Vagina (tissue), 2 donors: Measurements from ENCODE around the gene PCDH17. TPM values are rescaled to one million over a fixed set of nuclear protein-coding genes. Genes with fewer than 3 reads are reported as not detected.

Experiments used
- DNase-seq, 2 donors: peaks; one replicate each; pipeline ENCODE4 v3.0.0-alpha.2; 2017; ENCODE audit errors: extremely low spot score in 2 of 2
- H3K27ac ChIP-seq: fragments of 200-600 bp; sonication (generic); one replicate; pipeline ENCODE4 v1.5.1; 2019
- H3K27me3 ChIP-seq: fragments of 200-600 bp; sonication (generic); one replicate; pipeline ENCODE4 v1.5.1; 2019
- H3K36me3 ChIP-seq, 2 donors: fragments of 200-600 bp; sonication (generic); one replicate each; pipeline ENCODE4 v1.5.1; 2017 to 2019
- H3K4me1 ChIP-seq: fragments of 200-600 bp; sonication (generic); one replicate; pipeline ENCODE4 v1.5.1; 2019
- H3K4me3 ChIP-seq, 2 donors: fragments of 200-600 bp; sonication (generic); 1 replicate in 1 of 2; 2 replicates in 1 of 2; pipeline ENCODE4 v1.5.1; 2016 to 2019
- H3K9me3 ChIP-seq: fragments of 200-600 bp; sonication (generic); one replicate; pipeline ENCODE4 v1.5.1; 2019
- POLR2A ChIP-seq, 2 donors: fragments of 450-650 bp; IDR thresholded peaks; one replicate each; pipeline ENCODE4 v1.6.1; 2017; ENCODE audit warnings: antibody characterized with exemption in 2 of 2, mild to moderate bottlenecking in 2 of 2, moderate library complexity in 2 of 2
- POLR2AphosphoS5 ChIP-seq, 2 donors: sonication (generic); formaldehyde crosslinking; IDR thresholded peaks; one replicate each; pipeline ENCODE4 v1.9.0; 2017; ENCODE audit warnings: antibody characterized with exemption in 2 of 2, mild to moderate bottlenecking in 2 of 2, low read depth in 1 of 2; ENCODE audit not compliant: insufficient read depth in 1 of 2
- intact Hi-C: fragments of 100-400 bp; cut with DNase I; formaldehyde crosslinking; loops from one replicate; pipeline ENCODE4 v1.15.1; 2023
- total RNA-seq: library from RNA; depleted of rRNA; stranded (reverse); fragments of >200 nt; gene quantifications from one replicate; pipeline ENCODE4 v1.2.3, GENCODE V29; 2016
- TF ChIP-seq, protein P1 (sequence below), 3 experiments: fragments of 450-650 bp in 2 of 3; fragments of 200-600 bp in 1 of 3; sonication (generic) in 1 of 3; IDR thresholded peaks; one replicate each; pipeline ENCODE4 v1.5.1; 2017 to 2019; ENCODE audit warnings: antibody characterized with exemption in 3 of 3, mild to moderate bottlenecking in 2 of 3, moderate library complexity in 2 of 3

Gene PCDH17
- total RNA-seq, 1 donor from 2014 or later: 10.1 TPM

DNA sequence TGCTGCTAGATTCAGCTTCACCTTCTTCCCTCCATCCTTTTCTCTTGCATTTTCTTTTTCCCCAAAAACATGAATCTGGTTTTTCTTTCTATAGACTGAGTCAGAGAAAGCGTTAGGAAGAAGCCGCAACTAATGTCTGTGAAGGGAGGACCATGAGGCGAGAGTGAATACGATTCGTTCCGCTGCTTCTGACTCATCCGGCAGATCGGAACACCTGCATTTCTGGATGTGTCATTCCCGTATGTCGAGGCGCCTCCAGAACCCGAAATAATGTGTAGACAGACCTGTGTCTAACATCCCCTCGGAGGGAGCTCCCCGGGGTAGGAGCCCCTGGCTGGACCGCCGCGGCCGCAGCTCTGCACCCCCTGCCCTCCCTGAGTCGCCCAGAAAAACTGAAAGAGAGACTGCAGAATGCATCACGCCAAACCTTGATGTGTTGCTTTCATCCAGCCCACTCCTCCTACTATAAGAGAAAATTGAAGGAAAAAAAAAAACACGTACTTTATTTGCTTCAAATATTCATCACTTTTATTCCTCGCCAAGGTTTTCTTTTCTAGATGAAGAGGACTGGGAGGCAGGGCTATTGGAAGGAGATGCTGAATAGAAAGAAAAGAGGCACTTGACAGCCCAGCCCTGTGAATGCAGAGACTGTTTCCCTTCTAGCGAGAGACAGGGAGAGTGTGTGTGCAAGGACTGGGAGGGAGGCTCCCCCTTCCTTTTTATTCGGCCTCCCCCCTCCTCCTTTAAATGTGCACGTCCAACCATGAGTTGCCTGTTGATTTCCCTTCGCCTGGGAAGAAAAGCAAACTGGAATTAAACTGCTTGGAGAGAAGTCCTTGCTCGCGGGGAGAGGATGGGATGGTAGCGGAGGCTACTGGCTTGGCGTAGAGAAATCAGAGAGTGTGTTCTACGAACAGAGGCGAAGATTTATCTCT is 616 bp upstream of the PCDH17 start:
- DNase-seq: no peak
- no peak for TF ChIP-seq POLR2AphosphoS5 (IDR thresholded peaks at IDR 0.05; ENCODE audit: insufficient read depth in 1 of 2, low read depth in 1 of 2)
- TF ChIP-seq POLR2A (IDR thresholded peaks at IDR 0.05): no peak
- TF ChIP-seq, protein P1, sequence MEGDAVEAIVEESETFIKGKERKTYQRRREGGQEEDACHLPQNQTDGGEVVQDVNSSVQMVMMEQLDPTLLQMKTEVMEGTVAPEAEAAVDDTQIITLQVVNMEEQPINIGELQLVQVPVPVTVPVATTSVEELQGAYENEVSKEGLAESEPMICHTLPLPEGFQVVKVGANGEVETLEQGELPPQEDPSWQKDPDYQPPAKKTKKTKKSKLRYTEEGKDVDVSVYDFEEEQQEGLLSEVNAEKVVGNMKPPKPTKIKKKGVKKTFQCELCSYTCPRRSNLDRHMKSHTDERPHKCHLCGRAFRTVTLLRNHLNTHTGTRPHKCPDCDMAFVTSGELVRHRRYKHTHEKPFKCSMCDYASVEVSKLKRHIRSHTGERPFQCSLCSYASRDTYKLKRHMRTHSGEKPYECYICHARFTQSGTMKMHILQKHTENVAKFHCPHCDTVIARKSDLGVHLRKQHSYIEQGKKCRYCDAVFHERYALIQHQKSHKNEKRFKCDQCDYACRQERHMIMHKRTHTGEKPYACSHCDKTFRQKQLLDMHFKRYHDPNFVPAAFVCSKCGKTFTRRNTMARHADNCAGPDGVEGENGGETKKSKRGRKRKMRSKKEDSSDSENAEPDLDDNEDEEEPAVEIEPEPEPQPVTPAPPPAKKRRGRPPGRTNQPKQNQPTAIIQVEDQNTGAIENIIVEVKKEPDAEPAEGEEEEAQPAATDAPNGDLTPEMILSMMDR (IDR thresholded peaks at IDR 0.05): no peak
- H3K36me3 ChIP-seq: no peaks in the 10 kb centered on the region
- peak overlapping the region; percentile 11 for H3K27ac ChIP-seq
- H3K9me3 ChIP-seq: no peaks in the 10 kb centered on the region
- peaks cover 39% of the 10 kb centered on the region for H3K4me1 ChIP-seq
- peak overlapping the region; percentile 46 to 57 for H3K4me3 ChIP-seq
- intact Hi-C loops: no loop called here
- H3K27me3 ChIP-seq: peaks cover 10% of the 10 kb centered on the region

DNA sequence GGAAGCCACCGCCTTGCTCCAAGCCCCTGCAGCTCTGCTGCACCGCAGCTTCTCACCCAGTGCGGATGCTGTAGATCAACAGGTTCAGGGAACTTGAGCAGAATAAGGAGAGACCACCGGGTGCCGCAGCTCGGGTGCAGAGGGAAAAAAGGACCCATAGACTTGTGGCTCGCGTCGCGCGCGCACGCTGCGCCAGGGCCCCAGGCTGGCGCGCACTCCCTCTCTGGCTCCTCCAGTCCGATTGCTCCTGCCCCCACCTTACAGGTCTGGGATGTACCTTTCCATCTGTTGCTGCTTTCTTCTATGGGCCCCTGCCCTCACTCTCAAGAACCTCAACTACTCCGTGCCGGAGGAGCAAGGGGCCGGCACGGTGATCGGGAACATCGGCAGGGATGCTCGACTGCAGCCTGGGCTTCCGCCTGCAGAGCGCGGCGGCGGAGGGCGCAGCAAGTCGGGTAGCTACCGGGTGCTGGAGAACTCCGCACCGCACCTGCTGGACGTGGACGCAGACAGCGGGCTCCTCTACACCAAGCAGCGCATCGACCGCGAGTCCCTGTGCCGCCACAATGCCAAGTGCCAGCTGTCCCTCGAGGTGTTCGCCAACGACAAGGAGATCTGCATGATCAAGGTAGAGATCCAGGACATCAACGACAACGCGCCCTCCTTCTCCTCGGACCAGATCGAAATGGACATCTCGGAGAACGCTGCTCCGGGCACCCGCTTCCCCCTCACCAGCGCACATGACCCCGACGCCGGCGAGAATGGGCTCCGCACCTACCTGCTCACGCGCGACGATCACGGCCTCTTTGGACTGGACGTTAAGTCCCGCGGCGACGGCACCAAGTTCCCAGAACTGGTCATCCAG is 964 bp downstream of the PCDH17 start:
- Histone ChIP-seq H3K27me3 (peaks cover 10% of the 10 kb centered on the region), H3K4me3 (peak overlapping the region; percentile 46 to 57), H3K36me3 (no peaks in the 10 kb centered on the region), H3K9me3 (no peaks in the 10 kb centered on the region), H3K27ac (peak overlapping the region; percentile 11), H3K4me1 (peaks cover 39% of the 10 kb centered on the region)
- intact Hi-C loops: no loop called here
- no peak for TF ChIP-seq POLR2A (IDR thresholded peaks at IDR 0.05)
- TF ChIP-seq, protein P1 (IDR thresholded peaks at IDR 0.05): no peak
- no peak for TF ChIP-seq POLR2AphosphoS5 (IDR thresholded peaks at IDR 0.05; ENCODE audit: insufficient read depth in 1 of 2, low read depth in 1 of 2)
- DNase-seq: no peak

DNA sequence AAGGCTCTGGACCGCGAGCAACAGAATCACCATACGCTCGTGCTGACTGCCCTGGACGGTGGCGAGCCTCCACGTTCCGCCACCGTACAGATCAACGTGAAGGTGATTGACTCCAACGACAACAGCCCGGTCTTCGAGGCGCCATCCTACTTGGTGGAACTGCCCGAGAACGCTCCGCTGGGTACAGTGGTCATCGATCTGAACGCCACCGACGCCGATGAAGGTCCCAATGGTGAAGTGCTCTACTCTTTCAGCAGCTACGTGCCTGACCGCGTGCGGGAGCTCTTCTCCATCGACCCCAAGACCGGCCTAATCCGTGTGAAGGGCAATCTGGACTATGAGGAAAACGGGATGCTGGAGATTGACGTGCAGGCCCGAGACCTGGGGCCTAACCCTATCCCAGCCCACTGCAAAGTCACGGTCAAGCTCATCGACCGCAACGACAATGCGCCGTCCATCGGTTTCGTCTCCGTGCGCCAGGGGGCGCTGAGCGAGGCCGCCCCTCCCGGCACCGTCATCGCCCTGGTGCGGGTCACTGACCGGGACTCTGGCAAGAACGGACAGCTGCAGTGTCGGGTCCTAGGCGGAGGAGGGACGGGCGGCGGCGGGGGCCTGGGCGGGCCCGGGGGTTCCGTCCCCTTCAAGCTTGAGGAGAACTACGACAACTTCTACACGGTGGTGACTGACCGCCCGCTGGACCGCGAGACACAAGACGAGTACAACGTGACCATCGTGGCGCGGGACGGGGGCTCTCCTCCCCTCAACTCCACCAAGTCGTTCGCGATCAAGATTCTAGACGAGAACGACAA is 1.8 kb downstream of the PCDH17 start:
- H3K27ac ChIP-seq: peak overlapping the region; percentile 4
- H3K9me3 ChIP-seq: no peaks in the 10 kb centered on the region
- H3K4me3 ChIP-seq: peak overlapping the region; percentile 46 to 57
- DNase-seq: no peak
- intact Hi-C loops: no loop called here
- H3K36me3 ChIP-seq: no peaks in the 10 kb centered on the region
- H3K4me1 ChIP-seq: peaks cover 39% of the 10 kb centered on the region
- no peak for TF ChIP-seq POLR2A (IDR thresholded peaks at IDR 0.05)
- peaks cover 10% of the 10 kb centered on the region for H3K27me3 ChIP-seq

DNA sequence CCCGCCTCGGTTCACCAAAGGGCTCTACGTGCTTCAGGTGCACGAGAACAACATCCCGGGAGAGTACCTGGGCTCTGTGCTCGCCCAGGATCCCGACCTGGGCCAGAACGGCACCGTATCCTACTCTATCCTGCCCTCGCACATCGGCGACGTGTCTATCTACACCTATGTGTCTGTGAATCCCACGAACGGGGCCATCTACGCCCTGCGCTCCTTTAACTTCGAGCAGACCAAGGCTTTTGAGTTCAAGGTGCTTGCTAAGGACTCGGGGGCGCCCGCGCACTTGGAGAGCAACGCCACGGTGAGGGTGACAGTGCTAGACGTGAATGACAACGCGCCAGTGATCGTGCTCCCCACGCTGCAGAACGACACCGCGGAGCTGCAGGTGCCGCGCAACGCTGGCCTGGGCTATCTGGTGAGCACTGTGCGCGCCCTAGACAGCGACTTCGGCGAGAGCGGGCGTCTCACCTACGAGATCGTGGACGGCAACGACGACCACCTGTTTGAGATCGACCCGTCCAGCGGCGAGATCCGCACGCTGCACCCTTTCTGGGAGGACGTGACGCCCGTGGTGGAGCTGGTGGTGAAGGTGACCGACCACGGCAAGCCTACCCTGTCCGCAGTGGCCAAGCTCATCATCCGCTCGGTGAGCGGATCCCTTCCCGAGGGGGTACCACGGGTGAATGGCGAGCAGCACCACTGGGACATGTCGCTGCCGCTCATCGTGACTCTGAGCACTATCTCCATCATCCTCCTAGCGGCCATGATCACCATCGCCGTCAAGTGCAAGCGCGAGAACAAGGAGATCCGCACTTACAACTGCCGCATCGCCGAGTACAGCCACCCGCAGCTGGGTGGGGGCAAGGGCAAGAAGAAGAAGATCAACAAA is 2.6 kb downstream of the PCDH17 start:
- Histone ChIP-seq H3K27me3 (peaks cover 10% of the 10 kb centered on the region), H3K9me3 (no peaks in the 10 kb centered on the region), H3K27ac (peak overlapping the region; percentile 4), H3K4me3 (peak overlapping the region; percentile 46 to 57), H3K4me1 (peaks cover 36% of the 10 kb centered on the region), H3K36me3 (no peaks in the 10 kb centered on the region)
- TF ChIP-seq, protein P1 (IDR thresholded peaks at IDR 0.05): no peak
- no peak for TF ChIP-seq POLR2AphosphoS5 (IDR thresholded peaks at IDR 0.05; ENCODE audit: insufficient read depth in 1 of 2, low read depth in 1 of 2)
- TF ChIP-seq POLR2A (IDR thresholded peaks at IDR 0.05): no peak
- intact Hi-C loops: no loop called here
- no peak for DNase-seq
